CD4-positive, alpha-beta T cell treated with Interleukin-6 for 4 hours (primary cell): ENCODE results near the gene RMND5B.
"Not testable (repeated sequence)": the region's sequence is repeated elsewhere in the genome, so short reads cannot be mapped to it uniquely, and the experiment has no call there.

Source experiments
- DNase-seq: peaks from one replicate; pipeline ENCODE4 v3.0.0-alpha.2; 2020; ENCODE audit warnings: mixed read lengths

Gene RMND5B

DNA sequence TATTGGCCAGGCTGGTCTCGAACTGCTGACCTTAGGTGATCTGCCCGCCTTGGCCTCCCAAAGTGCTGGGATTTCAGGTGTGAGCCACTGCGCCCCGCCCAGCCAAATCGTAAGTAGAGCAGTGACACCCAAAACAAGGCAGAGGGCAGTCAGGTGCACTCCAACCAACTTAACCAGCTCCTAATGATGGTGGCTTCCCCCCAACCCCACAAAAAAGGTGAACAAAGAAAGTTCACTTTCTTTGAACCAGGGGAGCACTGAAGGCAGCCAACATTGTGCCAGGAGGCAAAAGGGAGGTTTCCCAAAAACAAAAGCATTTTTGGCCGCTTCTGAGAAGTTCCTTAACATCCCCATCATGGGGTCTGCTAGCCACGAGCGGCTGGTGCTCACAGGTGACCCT lies 46.8 kb downstream of the RMND5B start:
- DNase-seq = no peak

DNA sequence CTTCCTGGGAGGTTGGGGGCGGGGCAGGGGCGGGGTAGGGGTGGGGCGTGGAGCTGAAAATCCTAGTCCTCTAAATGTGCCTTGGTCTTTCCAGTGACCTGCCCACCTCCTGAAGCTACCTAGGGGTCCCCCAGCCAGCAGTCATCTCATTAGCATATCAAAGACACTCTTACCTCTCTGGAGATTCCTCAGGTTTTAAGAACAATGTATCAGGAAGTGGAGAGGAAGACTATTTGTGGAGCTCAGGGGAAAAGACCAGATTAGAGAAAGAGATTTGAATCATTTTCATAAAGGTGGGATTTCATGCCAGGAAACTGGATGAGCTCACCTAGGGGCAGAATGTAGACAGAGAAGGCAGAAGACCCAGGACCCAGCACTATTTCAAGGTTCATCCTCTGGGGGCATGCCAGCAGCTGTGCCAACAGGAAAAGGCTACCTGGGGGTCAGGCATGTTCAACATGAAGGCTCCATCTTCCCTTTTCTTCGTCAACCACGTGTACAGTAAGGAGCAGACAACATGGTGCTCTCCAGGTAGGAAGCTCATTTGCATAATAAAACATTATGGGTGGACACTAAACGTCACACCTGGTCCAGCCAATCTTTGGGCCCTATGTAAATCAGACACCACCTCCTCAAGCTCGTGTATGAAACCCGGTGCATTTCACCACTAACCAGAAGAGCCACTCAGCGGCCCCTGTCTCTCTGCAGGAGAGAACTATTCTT lies 49.5 kb downstream of the RMND5B start:
- no peak for DNase-seq

DNA sequence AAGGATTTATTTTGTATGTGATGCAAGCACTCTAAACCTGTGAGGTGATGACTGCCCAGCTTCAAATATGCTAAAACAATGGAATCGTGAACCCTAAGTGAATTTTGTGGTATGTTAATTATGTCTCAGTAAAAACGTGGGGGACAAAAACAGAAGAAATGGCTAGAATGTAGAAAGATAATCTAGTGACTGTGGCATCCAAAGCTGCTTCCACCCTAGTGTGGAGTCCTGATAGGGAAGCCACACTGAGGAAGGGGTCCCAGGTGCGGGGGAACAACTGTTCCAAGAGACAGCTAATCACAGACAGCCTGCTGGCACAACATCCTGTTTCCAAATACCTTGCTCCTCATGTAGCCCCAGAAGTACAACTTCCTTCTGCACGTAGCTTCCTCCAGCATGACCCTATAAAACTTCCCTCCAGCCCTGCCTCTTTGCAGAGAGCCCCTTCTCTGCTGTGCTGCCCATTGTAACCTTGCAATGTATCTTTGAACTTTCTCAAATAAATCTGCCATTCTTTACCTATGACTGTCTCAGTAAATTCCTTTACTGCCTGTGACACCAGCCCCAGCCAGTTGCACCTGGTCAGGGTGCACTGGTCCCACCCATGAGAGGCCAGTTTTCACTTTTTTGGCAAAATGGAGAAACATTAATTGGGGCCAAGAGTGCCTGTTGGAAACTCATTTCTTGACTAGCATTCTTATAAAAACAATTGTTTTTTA lies 51.5 kb downstream of the RMND5B start:
- DNase-seq = no peak

DNA sequence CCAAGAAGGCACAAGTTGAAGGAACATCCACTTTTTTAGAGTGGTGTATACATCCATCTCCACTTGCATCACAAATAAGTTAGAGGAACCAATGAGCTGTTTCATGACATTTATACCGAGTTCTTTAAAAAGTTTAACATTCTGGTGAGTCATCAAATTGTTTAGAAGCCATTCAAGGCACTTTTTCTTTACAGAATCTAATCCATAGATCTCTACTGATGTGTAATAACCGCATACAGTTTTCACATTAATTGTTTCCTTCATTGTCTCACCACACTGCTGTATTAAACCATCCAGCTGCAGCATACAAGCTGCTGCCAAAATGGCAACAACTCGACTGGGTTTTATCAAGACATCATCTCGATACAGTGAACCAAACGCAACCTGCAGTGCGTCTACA lies 55.6 kb downstream of the RMND5B start:
- no peak for DNase-seq

DNA sequence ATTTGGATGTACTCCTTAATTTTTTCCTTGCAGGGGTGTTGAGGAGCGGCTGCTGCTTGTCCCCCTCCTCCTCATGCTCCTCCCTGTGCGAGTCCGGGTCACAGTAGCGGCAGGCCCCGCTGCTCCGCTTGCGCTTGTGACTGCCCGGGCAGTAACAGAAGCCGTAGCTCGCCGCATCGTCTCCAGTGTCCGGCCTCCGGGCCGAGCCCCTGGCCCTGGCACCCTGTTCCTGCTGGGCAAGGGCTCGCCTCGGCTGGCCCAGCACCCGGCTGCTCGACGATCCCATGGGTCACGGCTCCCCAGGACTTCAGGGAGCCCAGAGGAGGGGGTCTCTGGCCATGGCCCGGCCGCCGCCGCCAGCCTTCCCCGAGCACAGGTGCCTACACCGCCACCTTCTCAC lies 56.2 kb downstream of the RMND5B start, which contains the start of gene GMCL2:
GMCL2 (minus strand) TSS at position 358 of the 400 bp plus-strand sequence; CDS start at position 286, 72 bp downstream.
- DNase-seq = no peak

- DNase-seq = no peak
These were observed 58.6 kb downstream of the RMND5B start for GRCh38 chr5:178189433-178189832.

DNA sequence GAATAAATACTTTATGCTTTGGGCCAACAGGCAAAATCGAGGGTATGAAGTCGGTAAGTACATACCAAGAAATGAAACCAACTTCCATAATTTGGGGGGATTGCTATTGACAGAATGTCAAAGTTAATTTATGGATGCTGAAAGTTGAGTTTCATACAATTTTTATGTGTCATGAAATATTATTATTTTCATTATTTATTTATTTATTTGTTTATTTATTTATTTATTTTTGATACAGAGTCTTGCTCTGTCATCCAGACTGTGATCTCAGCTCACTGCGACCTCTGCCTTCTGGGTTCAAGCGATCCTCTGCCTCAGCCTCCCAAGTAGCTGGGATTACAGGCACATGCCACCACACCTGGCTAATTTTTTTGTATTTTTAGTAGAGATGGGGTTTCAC lies 60.8 kb downstream of the RMND5B start:
- no peak for DNase-seq

DNA sequence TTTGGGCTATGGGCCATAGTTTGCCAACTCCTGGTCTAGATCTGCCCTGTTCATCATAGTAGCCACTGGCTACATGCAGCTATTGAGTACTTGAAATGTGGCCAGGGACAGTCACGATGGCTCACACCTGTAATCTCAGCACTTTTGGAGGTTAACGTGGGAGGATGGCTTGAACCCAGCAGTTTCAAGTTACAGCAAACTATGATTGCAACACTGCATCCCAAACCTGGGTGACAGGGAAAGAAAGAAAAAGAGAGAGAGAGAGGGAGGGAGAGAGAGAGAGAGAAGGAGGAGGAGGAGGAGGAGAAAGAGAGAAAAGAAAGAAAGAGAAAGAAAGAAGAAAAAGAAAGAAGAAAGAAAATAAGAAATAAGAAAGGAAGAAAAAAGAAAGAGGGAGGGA lies 61.4 kb downstream of the RMND5B start:
- DNase-seq = no peak

- no peak for DNase-seq
These were observed 62.0 kb downstream of the RMND5B start for GRCh38 chr5:178192787-178193186.

GRCh38 chr5:178193251-178193809 lies 62.5 kb downstream of the RMND5B start:
- DNase-seq = no peak

- DNase-seq = no peak
These were observed 63.2 kb downstream of the RMND5B start for GRCh38 chr5:178194026-178194425.

GRCh38 chr5:178196281-178196812 lies 65.5 kb downstream of the RMND5B start:
- DNase-seq = no peak

- DNase-seq = no peak
These were observed 66.2 kb downstream of the RMND5B start for GRCh38 chr5:178196986-178197385.

- DNase-seq = not testable (repeated sequence)
These were observed 67.3 kb downstream of the RMND5B start for GRCh38 chr5:178198151-178198550.

DNA sequence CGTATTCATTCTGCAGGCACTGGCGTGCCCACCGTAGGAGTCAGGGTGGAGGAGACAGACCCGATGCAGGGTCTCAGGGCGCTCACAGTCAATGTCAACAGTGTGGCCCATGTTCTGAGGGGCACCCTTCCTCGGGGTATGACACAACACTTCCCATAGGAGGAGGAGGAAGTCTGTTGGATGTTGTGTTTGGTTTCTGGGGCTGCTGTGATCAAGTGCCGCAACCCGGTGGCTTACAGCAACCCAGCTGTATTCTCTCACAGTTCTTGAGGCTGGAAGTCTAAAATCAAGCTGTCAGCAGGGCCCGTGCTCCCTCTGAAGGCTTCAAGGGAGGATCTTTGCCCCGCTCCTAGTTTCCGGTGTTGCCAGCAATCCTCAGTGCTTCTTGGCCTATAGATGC lies 67.9 kb downstream of the RMND5B start:
- no peak for DNase-seq

DNA sequence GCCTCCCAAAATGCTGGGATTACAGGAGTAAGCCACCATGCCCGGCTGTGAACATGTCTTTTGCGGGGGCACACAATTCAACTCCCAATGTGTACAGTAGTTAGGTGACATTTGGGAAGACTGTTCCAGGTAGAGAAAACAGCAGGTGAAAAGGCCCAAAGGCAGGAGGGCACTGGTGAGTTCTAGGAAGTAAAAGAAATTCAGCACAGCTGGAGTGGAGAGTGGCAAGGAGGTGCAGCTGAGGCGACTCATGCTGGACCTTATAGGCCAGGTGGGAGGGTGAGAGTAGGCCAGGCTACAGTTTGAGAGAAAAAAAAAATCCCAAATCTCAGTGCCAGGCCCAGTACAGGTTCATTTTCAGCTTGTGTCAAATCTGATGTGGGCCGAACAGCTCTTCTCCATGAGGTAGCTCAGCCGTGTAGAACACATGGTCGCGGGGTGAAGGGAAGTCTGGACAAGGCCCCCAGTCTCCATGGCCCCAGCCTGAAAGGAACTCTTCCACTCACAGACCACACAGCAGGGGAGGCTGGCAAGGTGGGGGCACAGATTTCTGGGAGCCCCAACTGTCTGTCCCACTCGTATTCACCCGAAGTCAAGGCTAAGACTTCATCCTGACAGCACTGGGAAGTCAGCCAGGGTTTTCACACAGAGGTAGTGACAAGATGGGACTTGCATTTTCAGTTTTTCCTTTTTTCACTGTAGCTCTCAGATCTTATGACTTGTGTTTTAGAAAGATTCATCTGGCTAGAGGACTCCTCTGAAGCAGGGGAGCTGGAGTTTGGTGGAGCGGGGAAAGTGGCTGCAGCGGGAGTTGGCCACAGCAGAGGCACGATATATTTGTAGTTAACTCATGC lies 69.0 kb downstream of the RMND5B start:
- DNase-seq = no peak
